WI38 (cell line): ENCODE data around the gene RELT.

Experiments
- H3K4me3 ChIP-seq: 2 replicates; pipeline ENCODE4 v1.5.1; 2011; ENCODE audit warnings: low read depth, mild to moderate bottlenecking, control low read depth, low read length
- CTCF ChIP-seq: IDR thresholded peaks from 2 replicates; pipeline ENCODE4 v1.5.1; 2012; ENCODE audit warnings: low read depth, mild to moderate bottlenecking, control low read depth, low read length

Gene RELT

GRCh38 chr11:73349633-73350032, 26.6 kb upstream of the RELT start:
- H3K4me3 ChIP-seq, result no peak overlapping the region
- TF ChIP-seq CTCF, result no peak

- peak; percentile 81 for TF ChIP-seq CTCF
- no peak overlapping the region for H3K4me3 ChIP-seq
These were observed 25.1 kb upstream of the RELT start for GRCh38 chr11:73350908-73351636.

- no peak overlapping the region for H3K4me3 ChIP-seq
These were observed 22.8 kb upstream of the RELT start for GRCh38 chr11:73353422-73353821.

GRCh38 chr11:73355109-73355508, 21.1 kb upstream of the RELT start:
- no peak overlapping the region for H3K4me3 ChIP-seq
- TF ChIP-seq CTCF, result no peak

More at GRCh38 chr11:73353422-73353821, 22.8 kb upstream of the RELT start:
- no peak for TF ChIP-seq CTCF

GRCh38 chr11:73356979-73357860, 19.0 kb upstream of the RELT start:
- no peak overlapping the region for H3K4me3 ChIP-seq
- no peak for TF ChIP-seq CTCF

GRCh38 chr11:73358071-73358470, 18.1 kb upstream of the RELT start:
- H3K4me3 ChIP-seq, result no peak overlapping the region
- no peak for TF ChIP-seq CTCF

- no peak overlapping the region for H3K4me3 ChIP-seq
- TF ChIP-seq CTCF, result no peak
These were observed 16.9 kb upstream of the RELT start for GRCh38 chr11:73359341-73359740.
